ENCODE data around the gene NTRK2.

Gene NTRK2

GRCh38 chr9:84926793-84927192 is 257.3 kb downstream of the NTRK2 start:
- TF ChIP-seq TAF1 (IDR thresholded peaks at IDR 0.05; ENCODE audit: borderline replicate concordance, insufficient read depth, low read length) (no peak), SIN3A (IDR thresholded peaks at IDR 0.05; ENCODE audit: borderline replicate concordance, insufficient read depth, low read length) (no peak), FOXP2 (optimal IDR thresholded peaks at IDR 0.05; ENCODE audit: borderline replicate concordance, extremely low read depth, extremely low read length, insufficient read depth) (no peak), POLR2AphosphoS5 (IDR thresholded peaks at IDR 0.05; ENCODE audit: low read depth, low read length) (no peak), REST (IDR thresholded peaks at IDR 0.05; ENCODE audit: insufficient read depth in 1 of 2, low read depth in 2 of 2, low read length in 2 of 2) (no peak)

DNA sequence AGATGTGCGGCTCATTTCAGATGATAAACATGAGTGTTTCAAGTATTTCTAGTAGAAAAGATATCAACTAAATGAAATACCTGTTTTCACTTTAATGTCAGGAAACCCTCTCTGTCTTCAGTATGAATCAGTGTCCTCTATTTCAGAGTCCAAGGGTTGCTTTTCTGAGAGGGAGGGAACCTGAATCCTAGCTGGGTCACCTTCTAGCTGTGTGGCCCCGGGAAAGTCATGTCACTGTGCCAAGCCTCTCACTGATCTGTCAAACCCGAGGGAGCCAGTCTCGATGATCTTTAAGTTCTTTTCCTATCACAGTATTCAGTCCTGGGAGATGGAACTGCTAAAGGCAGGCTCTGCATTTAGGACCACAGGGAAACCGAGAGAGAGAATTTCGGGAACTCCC is 258.9 kb downstream of the NTRK2 start:
- TF ChIP-seq POLR2AphosphoS5 (IDR thresholded peaks at IDR 0.05; ENCODE audit: low read depth, low read length) (no peak), REST (IDR thresholded peaks at IDR 0.05; ENCODE audit: insufficient read depth in 1 of 2, low read depth in 2 of 2, low read length in 2 of 2) (no peak), TAF1 (IDR thresholded peaks at IDR 0.05; ENCODE audit: borderline replicate concordance, insufficient read depth, low read length) (no peak), FOXP2 (optimal IDR thresholded peaks at IDR 0.05; ENCODE audit: borderline replicate concordance, extremely low read depth, extremely low read length, insufficient read depth) (no peak), SIN3A (IDR thresholded peaks at IDR 0.05; ENCODE audit: borderline replicate concordance, insufficient read depth, low read length) (no peak)

- TF ChIP-seq SIN3A (IDR thresholded peaks at IDR 0.05; ENCODE audit: borderline replicate concordance, insufficient read depth, low read length) = no peak
- no peak for TF ChIP-seq FOXP2 (optimal IDR thresholded peaks at IDR 0.05; ENCODE audit: borderline replicate concordance, extremely low read depth, extremely low read length, insufficient read depth)
- TF ChIP-seq TAF1 (IDR thresholded peaks at IDR 0.05; ENCODE audit: borderline replicate concordance, insufficient read depth, low read length) = no peak
- no peak for TF ChIP-seq REST (IDR thresholded peaks at IDR 0.05; ENCODE audit: insufficient read depth in 1 of 2, low read depth in 2 of 2, low read length in 2 of 2)
- TF ChIP-seq POLR2AphosphoS5 (IDR thresholded peaks at IDR 0.05; ENCODE audit: low read depth, low read length) = no peak
These were observed 259.5 kb downstream of the NTRK2 start for GRCh38 chr9:84929068-84929467.

GRCh38 chr9:84932915-84933527 is 263.5 kb downstream of the NTRK2 start:
- TF ChIP-seq REST (IDR thresholded peaks at IDR 0.05; ENCODE audit: insufficient read depth in 1 of 2, low read depth in 2 of 2, low read length in 2 of 2) (no peak), POLR2AphosphoS5 (IDR thresholded peaks at IDR 0.05; ENCODE audit: low read depth, low read length) (no peak), SIN3A (IDR thresholded peaks at IDR 0.05; ENCODE audit: borderline replicate concordance, insufficient read depth, low read length) (no peak), TAF1 (IDR thresholded peaks at IDR 0.05; ENCODE audit: borderline replicate concordance, insufficient read depth, low read length) (no peak), FOXP2 (optimal IDR thresholded peaks at IDR 0.05; ENCODE audit: borderline replicate concordance, extremely low read depth, extremely low read length, insufficient read depth) (no peak)

All from PFSK-1 (cell line).